HG03196 (cell line): ENCODE measurements around the gene SETMAR.

Experiments used
- ATAC-seq: cut with Tn5 transposase; IDR thresholded peaks from one replicate; pipeline ENCODE4 v1.9.1; 2021; ENCODE audit not compliant: unreplicated experiment

SETMAR gene

DNA sequence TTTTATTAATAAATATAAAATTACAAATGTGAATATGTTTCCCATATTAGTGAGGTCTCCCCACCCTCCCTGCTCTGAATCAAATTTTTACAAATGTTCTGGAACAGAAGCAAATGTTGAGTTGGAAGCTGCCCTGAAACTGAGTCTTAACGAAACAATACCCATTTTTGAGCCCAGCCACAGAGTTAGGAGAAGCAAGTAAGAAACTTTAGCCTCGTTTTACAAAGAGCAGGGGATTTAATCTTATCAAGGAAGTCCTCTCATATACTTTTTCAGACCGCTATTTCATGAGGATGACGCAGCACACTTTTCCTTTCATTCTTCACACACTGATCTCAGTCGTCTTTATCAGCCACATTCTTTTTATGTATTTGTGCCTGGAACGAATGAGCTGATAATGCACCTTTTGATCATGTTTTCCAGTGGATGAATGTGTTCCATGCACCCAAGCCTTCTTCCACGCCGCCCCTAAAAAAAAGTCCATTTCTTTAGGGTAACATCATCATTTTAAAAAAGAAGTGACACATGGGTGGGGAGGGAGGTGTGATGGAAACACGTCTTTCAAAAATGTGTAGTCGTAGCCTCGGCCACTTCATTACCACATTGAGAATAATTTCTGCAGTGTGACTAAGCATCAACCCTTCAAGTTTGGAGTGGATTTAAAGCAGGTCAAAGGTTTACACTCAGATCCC is 48.1 kb downstream of the SETMAR start:
- peak; percentile 42 for ATAC-seq

- ATAC-seq: no peak
Observed at GRCh38 chr3:4351872-4352271, 48.7 kb downstream of the SETMAR start.

DNA sequence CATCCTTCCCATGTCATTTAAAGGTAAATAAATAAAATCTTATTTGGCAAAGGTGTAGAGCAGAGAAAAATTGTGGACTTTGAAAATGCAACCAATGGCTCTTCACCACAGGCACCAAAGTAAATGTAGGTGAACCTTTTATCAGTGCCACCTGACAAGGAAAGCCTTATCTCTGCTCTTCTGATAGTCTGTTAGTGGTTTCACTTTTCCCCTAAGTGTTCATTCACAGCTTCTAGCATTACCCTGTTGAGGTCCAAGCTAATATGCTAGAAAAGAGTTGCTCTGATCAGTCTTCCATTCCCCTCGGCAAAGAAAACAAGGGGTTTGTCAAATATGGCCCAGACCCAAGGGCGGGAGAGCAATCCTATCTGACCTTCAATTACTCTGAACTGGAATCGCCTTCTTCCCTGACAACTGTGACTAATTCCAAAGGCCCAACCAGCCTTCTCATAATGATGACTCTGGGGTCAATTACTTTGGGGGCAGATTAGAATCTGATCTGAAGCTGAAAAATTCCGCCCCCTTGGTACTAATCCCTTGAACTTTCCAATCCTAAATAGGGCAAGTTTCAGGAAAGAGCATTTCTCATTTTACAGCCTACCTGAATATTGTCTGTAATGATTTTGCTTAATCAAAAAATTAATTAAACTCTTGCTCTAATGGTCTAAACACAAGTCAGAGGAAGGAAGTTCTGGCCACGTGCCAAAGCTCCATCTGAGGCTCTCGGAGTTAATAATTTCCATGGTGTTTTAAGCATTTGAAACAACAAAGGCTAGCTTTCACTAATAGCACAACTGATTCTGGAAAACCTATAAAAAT is 52.4 kb downstream of the SETMAR start:
- ATAC-seq: no peak

DNA sequence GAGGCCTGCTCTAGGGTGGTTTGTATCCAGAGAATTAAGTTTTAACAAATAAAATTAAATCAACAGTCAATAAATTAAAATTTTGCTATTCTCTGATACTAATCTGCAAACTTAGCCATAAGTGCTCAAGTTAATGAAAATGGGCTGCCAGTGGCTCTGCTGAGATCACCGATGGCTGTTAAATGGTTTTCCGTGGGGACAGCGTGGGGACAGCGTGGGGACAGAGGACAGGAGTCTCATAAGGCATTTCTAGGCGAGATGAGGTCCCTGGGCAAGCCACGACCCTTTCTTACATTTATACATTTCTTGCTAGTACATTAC is 53.0 kb downstream of the SETMAR start:
- no peak for ATAC-seq

DNA sequence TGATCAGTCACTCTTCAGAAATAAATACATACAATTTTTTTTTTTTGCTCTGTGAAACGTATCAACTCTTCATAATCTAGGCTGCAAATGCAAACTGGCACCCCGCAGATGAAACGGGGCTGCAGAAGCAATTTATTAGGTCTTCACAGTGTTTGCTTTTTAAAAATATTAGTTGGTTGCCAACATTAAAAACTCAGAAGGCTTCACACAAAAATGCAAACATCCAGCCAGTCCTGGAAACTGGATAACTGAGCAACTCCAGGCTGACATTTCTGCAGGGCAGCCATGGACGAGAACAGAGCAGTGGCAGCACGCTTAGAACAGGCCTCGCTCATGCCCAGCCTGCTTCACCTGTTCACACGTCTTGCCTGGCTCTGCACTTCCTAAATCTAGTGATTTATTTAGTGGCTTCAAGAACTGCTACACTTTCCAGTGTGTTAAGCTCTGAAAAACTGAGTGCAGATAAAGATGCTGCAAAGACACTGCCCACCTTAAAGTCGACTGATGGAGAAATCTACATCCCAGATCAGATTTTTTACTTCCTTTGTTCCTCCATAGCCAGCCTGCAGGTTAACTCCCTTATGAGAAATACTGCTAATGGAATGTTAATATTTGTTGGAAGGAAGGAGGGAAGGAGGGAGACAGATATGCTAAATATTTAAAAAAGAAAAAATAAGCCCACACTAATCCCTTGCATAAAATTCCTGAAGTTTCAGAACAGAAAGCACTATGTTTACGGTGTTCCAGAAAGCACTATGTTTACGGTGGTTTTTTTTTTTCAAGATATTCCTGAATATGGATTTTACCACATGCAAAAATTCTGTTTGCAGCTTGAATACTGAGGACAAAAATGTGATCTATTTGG is 53.6 kb downstream of the SETMAR start:
- ATAC-seq: no peak

DNA sequence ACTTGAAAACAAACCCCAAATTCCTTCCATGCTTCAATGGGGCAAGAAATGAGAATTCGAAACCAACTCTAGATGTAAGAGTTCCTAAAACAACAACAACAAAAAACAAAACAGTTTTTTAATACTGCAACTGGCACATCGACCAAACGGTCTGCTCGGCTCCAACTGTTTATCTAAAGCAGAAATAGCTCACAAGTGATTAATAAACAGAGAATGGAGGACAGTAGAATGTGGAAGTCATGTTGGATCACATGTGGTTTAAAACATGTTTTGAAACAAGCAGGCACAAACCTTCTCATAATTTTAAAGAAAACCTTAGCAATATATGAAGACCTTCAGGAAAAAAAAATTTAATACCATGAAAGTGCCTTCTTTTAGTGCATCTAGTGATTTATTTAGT is 55.1 kb downstream of the SETMAR start:
- no peak for ATAC-seq

DNA sequence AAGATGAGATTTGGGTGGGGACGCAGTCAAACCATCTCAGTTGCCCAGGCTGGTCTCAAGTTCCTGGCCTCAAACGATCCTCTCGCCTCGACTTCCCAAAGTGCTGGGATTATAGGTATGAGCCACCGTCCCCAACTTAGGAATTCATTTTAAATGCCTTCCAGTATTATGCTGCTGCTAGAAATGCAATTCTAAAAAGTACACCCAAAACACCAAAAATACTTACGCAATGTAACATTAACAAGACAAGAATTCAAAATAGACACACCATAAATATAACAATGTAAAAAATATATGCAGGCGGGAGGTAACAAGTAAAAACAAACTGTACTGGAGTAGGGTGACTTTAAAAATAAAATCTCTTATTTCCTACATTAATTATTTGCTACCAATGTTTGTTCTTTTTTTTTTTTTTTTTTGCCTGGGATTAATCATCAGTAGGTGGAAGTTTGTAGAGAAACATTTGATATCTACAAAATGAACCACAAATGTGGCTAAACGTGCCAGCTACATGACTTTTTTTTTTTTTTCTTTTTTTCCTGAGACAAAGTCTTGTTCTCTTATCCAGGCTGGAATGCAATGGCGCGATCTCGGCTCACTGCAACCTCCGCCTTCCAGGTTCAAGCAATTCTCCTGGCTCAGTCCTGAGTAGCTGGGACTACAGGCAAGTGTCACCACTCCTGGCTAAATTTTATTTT is 56.8 kb downstream of the SETMAR start:
- no peak for ATAC-seq

DNA sequence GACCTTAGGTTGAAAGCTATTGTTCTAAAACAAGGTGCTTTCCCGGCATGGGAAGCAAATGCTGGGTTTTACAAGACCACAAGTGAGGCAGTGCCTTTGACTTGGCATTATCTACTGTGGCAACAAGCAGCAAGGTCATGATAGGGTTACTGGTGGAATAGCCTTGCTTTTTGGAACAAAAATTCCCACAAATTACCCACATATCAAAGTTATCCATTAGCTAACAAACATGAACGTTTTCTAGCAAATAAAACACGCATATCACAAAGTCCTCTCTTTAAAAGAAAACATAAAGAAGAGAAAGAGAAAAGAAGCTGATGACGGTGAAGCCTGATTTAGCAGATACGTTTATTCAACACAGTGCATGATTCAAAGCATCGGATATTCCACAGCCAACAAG is 57.6 kb downstream of the SETMAR start:
- no peak for ATAC-seq

GRCh38 chr3:4362523-4362922 is 59.4 kb downstream of the SETMAR start:
- no peak for ATAC-seq
